DOHH2 (cell line): ENCODE measurements around the gene IFIT3.
"Not testable (repeated sequence)": the region's sequence is repeated elsewhere in the genome, so short reads cannot be mapped to it uniquely, and the experiment has no call there.

ENCODE experiments used
- H3F3A ChIP-seq: fragments of 200-600 bp; sonication (generic), shearing (Covaris generic); 2 replicates; pipeline ENCODE4 v1.6.0; 2016; ENCODE audit warnings: antibody characterized with exemption, mild to moderate bottlenecking; ENCODE audit not compliant: control insufficient read depth, insufficient read depth
- H3K27ac ChIP-seq: fragments of 200-600 bp; sonication (generic); 2 replicates; pipeline ENCODE4 v1.5.1; 2014; ENCODE audit warnings: low read depth, mild to moderate bottlenecking, low read length, moderate library complexity
- H3K27me3 ChIP-seq: fragments of 200-600 bp; sonication (generic); 2 replicates; pipeline ENCODE4 v1.6.1; 2014; ENCODE audit warnings: mild to moderate bottlenecking, low read length, mixed read lengths; ENCODE audit not compliant: control insufficient read depth
- H3K36me3 ChIP-seq: fragments of 200-600 bp; sonication (generic); 2 replicates; pipeline ENCODE4 v1.6.1; 2014; ENCODE audit warnings: mild to moderate bottlenecking, low read length, moderate library complexity, mixed read lengths; ENCODE audit not compliant: control insufficient read depth
- H3K4me1 ChIP-seq: fragments of 200-600 bp; sonication (generic); 2 replicates; pipeline ENCODE4 v1.6.1; 2014; ENCODE audit warnings: mild to moderate bottlenecking, low read length, mixed read lengths; ENCODE audit not compliant: control insufficient read depth
- H3K4me2 ChIP-seq: fragments of 200-600 bp; sonication (generic); 2 replicates; pipeline ENCODE4 v1.6.0; 2014; ENCODE audit warnings: mild to moderate bottlenecking, low read length, moderate library complexity
- H3K4me3 ChIP-seq: fragments of 200-600 bp; sonication (generic); 2 replicates; pipeline ENCODE4 v1.5.1; 2014; ENCODE audit warnings: mild to moderate bottlenecking, low read length, mixed read lengths
- H3K79me2 ChIP-seq: fragments of 200-600 bp; sonication (generic); 2 replicates; pipeline ENCODE4 v1.6.1; 2014; ENCODE audit warnings: mild to moderate bottlenecking, low read length, mixed read lengths; ENCODE audit not compliant: control insufficient read depth
- H3K9me2 ChIP-seq: fragments of 200-600 bp; sonication (generic); replicated peaks from 2 replicates; pipeline ENCODE4 v1.6.1; 2014; ENCODE audit warnings: mild to moderate bottlenecking, low read length, mixed read lengths; ENCODE audit not compliant: control insufficient read depth
- H3K9me3 ChIP-seq: fragments of 200-600 bp; sonication (generic); 2 replicates; pipeline ENCODE4 v1.6.1; 2014; ENCODE audit warnings: antibody characterized with exemption, low read length, mixed read lengths; ENCODE audit not compliant: control insufficient read depth, insufficient read depth
- H4K20me1 ChIP-seq: fragments of 200-600 bp; sonication (generic); 2 replicates; pipeline ENCODE4 v1.6.0; 2014; ENCODE audit warnings: low read depth, mild to moderate bottlenecking, antibody characterized with exemption, low read length, moderate library complexity; ENCODE audit not compliant: control insufficient read depth, insufficient read depth
- CTCF ChIP-seq: fragments of 200-600 bp; sonication (generic); IDR thresholded peaks from one replicate; pipeline ENCODE4 v1.5.1; 2014; ENCODE audit warnings: antibody characterized with exemption, mild to moderate bottlenecking, low read depth, low read length; ENCODE audit not compliant: poor library complexity, severe bottlenecking
- EZH2phosphoT487 ChIP-seq: fragments of 200-600 bp; sonication (generic); IDR thresholded peaks from 2 replicates; pipeline ENCODE4 v1.6.1; 2017; ENCODE audit warnings: borderline replicate concordance, mild to moderate bottlenecking, antibody characterized with exemption, low read length, moderate library complexity, mixed read lengths

The IFIT3 gene

DNA sequence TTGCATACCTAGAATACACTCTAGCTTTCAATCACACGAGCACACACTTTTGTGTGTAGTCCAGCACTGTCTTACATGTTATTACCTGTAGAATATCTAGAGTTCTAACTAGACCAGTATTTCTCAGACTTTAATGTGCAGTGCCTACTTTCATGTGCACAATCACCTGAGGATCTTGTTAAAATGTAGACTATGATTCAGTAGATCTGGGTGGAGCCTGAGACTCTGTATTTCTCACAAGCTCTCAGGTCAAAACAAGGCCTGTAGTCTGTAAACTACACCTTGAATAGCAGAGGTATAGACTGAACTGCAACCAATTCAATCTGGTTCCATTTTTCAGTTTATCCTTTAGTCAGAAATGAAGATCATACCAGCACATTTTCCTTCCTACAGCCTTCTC is 14.8 kb upstream of the IFIT3 start:
- H3K4me2 ChIP-seq: no peak overlapping the region
- no peak overlapping the region for H3K4me3 ChIP-seq
- H3K27me3 ChIP-seq: peaks cover 3% of the 10 kb centered on the region; the same call in 1 of the 2 replicates
- H3K9me2 ChIP-seq: no peaks in the 10 kb centered on the region
- no peaks in the 10 kb centered on the region for H4K20me1 ChIP-seq
- no peaks in the 10 kb centered on the region for H3K9me3 ChIP-seq
- TF ChIP-seq EZH2phosphoT487 (no peak), CTCF (no peak)
- H3K4me1 ChIP-seq: no peaks in the 10 kb centered on the region
- H3K27ac ChIP-seq: no peak overlapping the region
- H3K36me3 ChIP-seq: no peaks in the 10 kb centered on the region
- no peaks in the 10 kb centered on the region for H3F3A ChIP-seq
- H3K79me2 ChIP-seq: no peaks in the 10 kb centered on the region

DNA sequence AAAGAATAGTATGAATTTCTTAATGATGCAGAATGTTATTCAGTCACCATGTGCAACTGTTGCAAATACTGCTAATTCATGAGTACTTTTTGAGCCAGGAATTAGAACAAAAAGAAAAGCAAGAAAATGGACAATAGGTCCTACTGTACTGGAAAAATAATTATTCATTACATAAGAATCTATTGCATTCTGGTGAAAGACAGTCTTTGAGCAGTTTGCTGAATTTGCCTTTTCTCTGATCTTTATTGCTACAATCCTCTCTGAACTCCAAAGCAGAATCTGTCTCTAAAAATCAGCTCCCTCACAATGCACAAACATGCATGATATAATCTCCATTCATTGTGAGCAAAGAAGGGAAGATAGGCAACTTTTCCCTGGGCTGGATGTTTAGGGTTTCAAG is 13.1 kb upstream of the IFIT3 start:
- Histone ChIP-seq H3F3A (no peaks in the 10 kb centered on the region), H3K4me1 (no peaks in the 10 kb centered on the region), H3K9me3 (no peaks in the 10 kb centered on the region), H4K20me1 (no peaks in the 10 kb centered on the region), H3K9me2 (no peaks in the 10 kb centered on the region), H3K36me3 (no peaks in the 10 kb centered on the region), H3K27me3 (no peaks in the 10 kb centered on the region), H3K4me2 (no peak overlapping the region), H3K79me2 (no peaks in the 10 kb centered on the region), H3K4me3 (no peak overlapping the region), H3K27ac (no peak overlapping the region)
- TF ChIP-seq EZH2phosphoT487 (no peak), CTCF (no peak)

- not testable (repeated sequence) for H3K4me1 ChIP-seq, H3K27me3 ChIP-seq, H4K20me1 ChIP-seq
Observed at GRCh38 chr10:89318047-89318446, 9.8 kb upstream of the IFIT3 start.

DNA sequence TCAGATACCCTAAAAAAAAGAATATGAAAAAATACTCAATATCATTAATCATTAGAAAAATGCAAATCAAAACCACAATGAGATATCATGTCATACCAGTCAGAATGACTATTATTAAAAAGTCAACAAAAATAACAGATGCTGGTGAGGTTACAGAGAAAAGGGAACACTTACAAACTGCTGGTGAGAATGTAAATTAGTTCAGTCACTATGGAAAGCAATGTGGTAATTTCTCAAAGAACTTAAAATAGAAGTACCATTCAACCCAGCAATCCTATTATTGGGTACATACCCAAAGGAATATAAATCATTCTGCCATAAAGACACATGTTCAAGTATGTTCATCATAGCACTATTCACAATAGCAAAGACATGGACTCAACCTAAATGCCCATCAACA is 2.7 kb upstream of the IFIT3 start:
- H3K27me3 ChIP-seq, H4K20me1 ChIP-seq, H3K4me3 ChIP-seq, H3K9me2 ChIP-seq, H3K36me3 ChIP-seq, H3K9me3 ChIP-seq, H3F3A ChIP-seq, H3K27ac ChIP-seq, H3K4me1 ChIP-seq, H3K4me2 ChIP-seq, H3K79me2 ChIP-seq: not testable (repeated sequence)

More at GRCh38 chr10:89318047-89318446, 9.8 kb upstream of the IFIT3 start:
- not testable (repeated sequence) for H3F3A ChIP-seq, H3K27ac ChIP-seq, H3K4me2 ChIP-seq, H3K4me3 ChIP-seq, H3K36me3 ChIP-seq, H3K9me2 ChIP-seq, H3K9me3 ChIP-seq, H3K79me2 ChIP-seq

GRCh38 chr10:89325856-89326255 is 1.9 kb upstream of the IFIT3 start:
- H4K20me1 ChIP-seq, H3K36me3 ChIP-seq, H3K4me2 ChIP-seq, H3K27ac ChIP-seq, H3K9me3 ChIP-seq, H3K4me1 ChIP-seq, H3F3A ChIP-seq, H3K27me3 ChIP-seq, H3K79me2 ChIP-seq, H3K4me3 ChIP-seq, H3K9me2 ChIP-seq: not testable (repeated sequence)
